ENCODE results near the gene NEK1.
"Not testable (repeated sequence)": the region's sequence is repeated elsewhere in the genome, so short reads cannot be mapped to it uniquely, and the experiment has no call there.

Gene NEK1

GRCh38 chr4:169603312-169603711 is 9.1 kb downstream of the NEK1 start:
- no peak for DNase-seq (ENCODE audit: low spot score)
- FAIRE-seq, result no peak

DNA sequence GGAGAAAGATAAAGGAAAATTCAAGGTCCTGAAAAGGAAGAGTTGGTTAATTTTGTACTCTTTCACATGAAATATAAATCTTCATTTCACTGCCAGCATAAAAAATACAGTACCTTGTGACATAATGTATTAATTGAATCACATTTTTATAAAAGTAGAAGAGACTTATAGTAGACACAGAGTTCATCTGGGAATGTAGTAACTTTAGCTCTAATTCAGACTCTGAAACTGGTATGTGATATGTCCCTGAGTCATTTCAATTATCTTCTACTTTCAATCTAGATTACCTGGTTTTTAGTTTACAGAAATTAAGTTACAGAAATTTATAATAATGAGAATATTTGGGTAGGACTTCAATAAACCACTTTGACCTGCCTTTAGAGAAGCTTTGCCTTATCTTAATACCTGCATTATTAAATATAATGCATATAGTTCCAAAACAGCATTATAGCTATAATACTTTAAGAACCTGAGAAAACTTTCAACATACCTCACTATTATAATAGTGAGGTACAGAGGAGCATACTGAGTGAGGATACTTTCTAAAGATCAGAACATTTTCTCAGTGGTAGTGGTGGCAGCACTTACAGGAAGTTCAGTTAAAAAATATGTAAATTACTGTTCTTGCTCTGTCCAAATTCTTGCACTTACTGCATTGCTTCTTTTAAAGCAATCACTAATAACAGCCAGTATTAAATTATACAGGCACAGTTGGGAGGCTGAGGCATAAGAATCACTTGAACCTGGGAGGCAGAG is 11.2 kb downstream of the NEK1 start:
- DNase-seq (ENCODE audit: low spot score) (no peak), FAIRE-seq (no peak)

DNA sequence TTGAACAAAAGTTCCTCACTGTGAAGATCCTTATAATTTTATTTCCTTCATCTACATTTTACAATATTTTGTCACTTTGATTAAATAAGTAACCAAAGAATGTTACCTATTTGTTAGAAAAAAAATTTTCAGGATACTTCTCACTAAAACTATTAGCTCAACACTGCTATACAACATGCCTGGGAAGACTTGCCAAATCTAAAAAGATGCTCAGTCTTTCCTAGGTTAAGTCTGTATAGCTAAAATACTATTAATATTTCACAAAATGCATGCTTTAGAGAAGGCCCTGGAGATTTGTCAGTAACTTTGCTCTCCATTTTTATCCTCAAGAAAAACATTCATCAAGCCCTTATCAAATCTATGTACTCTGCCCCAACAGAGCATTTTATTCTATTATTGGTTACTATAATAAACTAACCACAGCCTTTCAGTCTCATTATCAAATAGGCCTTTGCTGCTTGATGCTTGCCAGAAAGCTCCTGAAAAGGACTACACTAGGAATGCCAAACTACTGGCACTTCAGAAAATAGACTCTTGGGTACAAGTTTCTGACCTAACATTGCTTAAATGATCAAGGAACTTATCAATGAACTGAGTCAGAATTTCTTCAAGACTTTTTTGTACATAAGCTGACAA is 17.7 kb downstream of the NEK1 start:
- no peak for FAIRE-seq
- DNase-seq (ENCODE audit: low spot score), result no peak

DNA sequence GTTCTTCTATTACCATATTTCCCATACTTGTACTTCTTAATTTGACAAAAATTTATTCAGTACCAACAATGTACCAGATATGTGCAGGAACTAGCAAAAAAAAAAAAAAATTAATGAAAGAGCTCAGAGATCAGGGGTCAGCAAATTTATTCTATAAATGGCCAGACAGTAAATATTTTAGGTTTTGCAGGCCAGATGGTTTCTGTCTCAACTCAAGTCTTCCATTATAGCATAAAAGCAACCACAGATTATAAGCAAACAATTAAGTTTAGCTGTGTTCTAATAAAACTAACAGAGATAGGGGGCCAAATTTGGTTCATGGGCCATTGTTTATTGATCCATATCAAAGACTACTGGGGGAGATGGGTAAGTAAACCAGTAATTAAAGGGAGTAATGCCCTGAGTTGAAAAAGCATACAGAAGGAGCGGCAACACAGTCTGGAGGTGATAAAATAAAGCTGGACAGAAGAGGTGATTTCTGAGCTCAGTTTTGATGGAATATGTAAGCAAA is 19.3 kb downstream of the NEK1 start:
- no peak for FAIRE-seq
- DNase-seq (ENCODE audit: low spot score), result no peak

DNA sequence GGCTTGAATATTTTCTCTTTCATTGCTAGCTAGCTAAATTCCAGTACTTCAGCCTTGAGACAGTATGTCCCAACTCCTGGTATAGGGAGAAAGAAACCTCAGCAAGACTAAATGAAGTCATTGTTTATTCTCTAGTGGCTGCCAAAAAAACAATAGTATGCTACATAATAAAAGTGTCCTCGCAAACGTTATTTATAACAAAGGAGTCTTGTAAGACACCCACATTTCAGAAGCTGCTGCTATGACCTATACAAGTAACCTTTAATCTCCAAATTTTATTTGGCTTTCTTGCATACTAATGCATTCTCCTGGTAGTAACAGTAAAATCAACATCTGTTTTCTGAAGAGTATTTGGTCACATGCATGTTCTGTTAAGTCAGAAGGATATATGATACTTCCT is 28.8 kb downstream of the NEK1 start:
- no peak for DNase-seq (ENCODE audit: low spot score)
- FAIRE-seq, result no peak

DNA sequence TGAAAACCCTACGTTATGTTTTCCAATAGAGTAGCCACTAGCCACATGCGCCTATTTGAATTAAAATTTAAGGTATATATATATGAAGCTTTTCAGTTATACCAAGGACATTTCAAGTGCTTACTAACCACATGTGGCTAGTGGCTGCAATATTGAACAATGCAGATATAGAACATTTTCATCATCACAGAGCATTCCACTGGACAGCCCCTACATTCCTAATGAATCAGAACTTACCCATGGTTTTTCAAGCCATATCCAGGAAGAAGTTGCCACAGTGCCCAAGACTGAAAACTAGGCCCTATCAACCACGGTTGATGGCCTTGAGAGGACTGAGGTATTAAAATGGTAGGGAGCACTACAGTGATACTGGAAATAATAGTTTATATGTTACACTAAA is 29.7 kb downstream of the NEK1 start:
- DNase-seq (ENCODE audit: low spot score), result no peak
- FAIRE-seq, result no peak

GRCh38 chr4:169582203-169582602 is 30.2 kb downstream of the NEK1 start:
- FAIRE-seq, result no peak
- DNase-seq (ENCODE audit: low spot score), result no peak

DNA sequence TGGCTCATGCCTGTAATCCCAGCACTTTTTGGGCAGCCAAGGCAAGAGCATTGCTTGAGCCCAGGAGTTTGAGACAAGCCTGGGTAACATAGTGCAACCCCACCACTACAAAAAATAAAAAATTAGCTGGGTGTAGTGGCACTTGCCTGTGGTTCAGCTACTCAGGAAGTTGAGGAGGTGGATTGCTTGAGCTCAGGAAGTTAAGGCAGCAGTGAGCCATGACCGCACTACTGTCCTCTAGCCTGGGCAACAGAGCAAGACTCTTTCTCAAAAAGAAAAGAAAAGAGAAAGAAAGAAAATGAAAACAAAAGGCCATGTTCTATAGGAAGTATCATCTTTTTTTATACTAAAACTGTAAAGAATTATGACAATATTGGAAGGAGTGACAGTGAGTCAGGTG is 38.5 kb downstream of the NEK1 start:
- FAIRE-seq (no peak), DNase-seq (ENCODE audit: low spot score) (no peak)

DNA sequence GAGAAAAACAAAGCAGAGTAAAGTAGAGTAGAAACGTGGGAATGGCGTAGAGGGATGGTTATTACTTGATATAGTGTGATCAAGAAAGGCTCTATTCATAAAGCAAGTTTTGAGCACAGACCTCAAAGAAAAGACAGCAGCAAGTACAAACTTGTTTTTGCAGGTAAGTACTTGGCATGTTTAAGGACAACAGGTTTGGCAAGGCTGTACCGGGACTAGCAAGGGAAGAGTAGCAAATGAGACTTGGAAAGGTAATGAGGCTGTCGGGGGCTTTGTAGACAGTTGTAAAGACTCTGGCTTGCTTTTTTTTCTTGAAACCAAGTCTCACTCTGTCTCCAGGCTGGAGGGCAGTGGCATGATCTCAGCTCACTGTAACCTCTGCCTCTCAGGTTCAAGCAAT is 40.9 kb downstream of the NEK1 start:
- FAIRE-seq (no peak), DNase-seq (ENCODE audit: low spot score) (no peak)

GRCh38 chr4:169571012-169571411 is 41.4 kb downstream of the NEK1 start:
- DNase-seq (ENCODE audit: low spot score); FAIRE-seq: not testable (repeated sequence)

- FAIRE-seq; DNase-seq (ENCODE audit: low spot score): not testable (repeated sequence)
These were observed 42.1 kb downstream of the NEK1 start for GRCh38 chr4:169570266-169570665.

DNA sequence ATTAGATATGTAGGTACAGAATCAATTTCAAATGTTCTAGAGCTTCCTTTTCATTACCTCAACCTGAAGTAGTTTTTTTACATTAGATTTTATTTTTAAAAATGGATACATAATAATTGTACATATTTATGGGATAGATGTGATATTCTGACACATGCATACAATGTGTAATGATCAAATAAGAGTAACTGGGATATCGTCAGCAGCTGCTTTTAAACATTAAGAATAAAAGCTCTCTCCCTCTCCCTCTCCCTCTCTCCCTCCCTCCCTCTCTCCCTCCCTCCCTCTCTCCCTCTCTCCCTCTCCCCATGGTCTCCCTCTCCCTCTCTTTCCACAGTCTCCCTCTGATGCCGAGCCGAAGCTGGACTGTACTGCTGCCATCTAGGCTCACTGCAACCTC is 43.2 kb downstream of the NEK1 start:
- not testable (repeated sequence) for FAIRE-seq; DNase-seq (ENCODE audit: low spot score)

GRCh38 chr4:169567916-169568315 is 44.5 kb downstream of the NEK1 start:
- DNase-seq (ENCODE audit: low spot score), result no peak
- no peak for FAIRE-seq

GRCh38 chr4:169566021-169566818 is 46.2 kb downstream of the NEK1 start:
- peak; percentile 22 for DNase-seq (ENCODE audit: low spot score)
- peak; percentile 59 for FAIRE-seq

- DNase-seq (ENCODE audit: low spot score) (no peak), FAIRE-seq (no peak)
These were observed 46.8 kb downstream of the NEK1 start for GRCh38 chr4:169565606-169566005.

DNA sequence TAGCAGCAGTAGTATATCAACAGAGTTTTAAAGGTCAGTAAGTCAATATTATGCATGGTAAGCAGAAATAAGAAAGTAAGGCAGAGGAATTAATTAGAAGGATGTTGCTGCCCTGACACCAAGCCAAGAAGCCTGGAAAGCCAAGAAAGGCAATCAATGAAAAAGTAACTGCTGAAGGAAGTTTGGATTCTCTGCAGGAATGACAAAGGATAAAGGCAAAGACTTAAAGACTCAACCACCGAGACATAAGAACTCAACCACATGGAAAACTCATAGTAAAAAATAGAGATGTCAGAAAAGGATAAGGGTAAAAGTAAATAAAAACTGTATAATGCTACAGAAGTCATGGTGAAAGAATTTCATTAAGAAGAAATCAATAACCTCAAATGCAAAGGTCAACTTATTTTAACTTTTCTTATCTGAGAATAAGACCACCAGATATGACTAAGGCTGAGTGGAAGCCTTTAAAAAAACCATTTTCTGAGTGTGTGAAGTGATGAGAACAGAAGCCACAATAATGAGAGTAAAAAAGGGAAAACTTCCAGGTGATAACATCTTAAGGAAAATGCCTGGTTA is 55.2 kb downstream of the NEK1 start:
- FAIRE-seq (peak; percentile 90), DNase-seq (ENCODE audit: low spot score) (peak; percentile 91)

GRCh38 chr4:169546548-169546947 is 65.8 kb downstream of the NEK1 start:
- DNase-seq (ENCODE audit: low spot score); FAIRE-seq: not testable (repeated sequence)

GRCh38 chr4:169540774-169541173 is 71.6 kb downstream of the NEK1 start:
- no peak for FAIRE-seq
- DNase-seq (ENCODE audit: low spot score), result no peak

- FAIRE-seq (no peak), DNase-seq (ENCODE audit: low spot score) (no peak)
These were observed 82.3 kb downstream of the NEK1 start for GRCh38 chr4:169530048-169530447.

- FAIRE-seq (no peak), DNase-seq (ENCODE audit: low spot score) (no peak)
These were observed 88.6 kb downstream of the NEK1 start for GRCh38 chr4:169523796-169524195.

GRCh38 chr4:169510617-169511016 is 101.8 kb downstream of the NEK1 start:
- FAIRE-seq (no peak), DNase-seq (ENCODE audit: low spot score) (no peak)

- FAIRE-seq (no peak), DNase-seq (ENCODE audit: low spot score) (no peak)
These were observed 105.5 kb downstream of the NEK1 start for GRCh38 chr4:169506903-169507302.

Measured in RCC 7860 (cell line).